ENCODE measurements around the gene COL20A1.
"Not testable (repeated sequence)": the region's sequence is repeated elsewhere in the genome, so short reads cannot be mapped to it uniquely, and the experiment has no call there.

The COL20A1 gene

GRCh38 chr20:63292904-63293303 is at the start of gene COL20A1:
Gene COL20A1 (plus strand): TSS chr20:63293186. CDS start chr20:63295108, 1,922 bp downstream.
- H3K27ac ChIP-seq (ENCODE audit: low read depth, low read length), result no peak within 1 kb of the TSS
- no peaks in the 10 kb centered on the region for H3K9me3 ChIP-seq (ENCODE audit: control insufficient read depth, insufficient read depth, low read length)
- H3K4me1 ChIP-seq (ENCODE audit: control insufficient read depth, insufficient read depth, low read length), result peaks cover 10% of the 10 kb centered on the region; the same call in 1 of the 2 replicates
- peaks cover 15% of the 10 kb centered on the region for H3K36me3 ChIP-seq (ENCODE audit: control insufficient read depth, insufficient read depth, low read length)
- H3K27me3 ChIP-seq (ENCODE audit: control insufficient read depth, insufficient read depth, low read length), result 0 out of 2 replicates have a peak, but pooled peaks cover 3% of the 10 kb centered on the region
- H3K9ac ChIP-seq (ENCODE audit: low read depth, low read length), result no peak within 1 kb of the TSS
- H3K4me3 ChIP-seq (ENCODE audit: low read depth, low read length), result no peak within 1 kb of the TSS

- Histone ChIP-seq H3K9ac (ENCODE audit: low read depth, low read length) (no peak overlapping the region), H3K27me3 (ENCODE audit: control insufficient read depth, insufficient read depth, low read length) (no peaks in the 10 kb centered on the region), H3K4me3 (ENCODE audit: low read depth, low read length) (no peak overlapping the region), H3K4me1 (ENCODE audit: control insufficient read depth, insufficient read depth, low read length) (peaks cover 11% of the 10 kb centered on the region; the same call in 1 of the 2 replicates), H3K27ac (ENCODE audit: low read depth, low read length) (no peak overlapping the region), H3K9me3 (ENCODE audit: control insufficient read depth, insufficient read depth, low read length) (no peaks in the 10 kb centered on the region), H3K36me3 (ENCODE audit: control insufficient read depth, insufficient read depth, low read length) (no peaks in the 10 kb centered on the region)
Observed at GRCh38 chr20:63243604-63244247, 49.3 kb upstream of the COL20A1 start.

GRCh38 chr20:63244468-63244867 is 48.5 kb upstream of the COL20A1 start:
- Histone ChIP-seq H3K9me3 (ENCODE audit: control insufficient read depth, insufficient read depth, low read length) (no peaks in the 10 kb centered on the region), H3K9ac (ENCODE audit: low read depth, low read length) (no peak overlapping the region), H3K4me3 (ENCODE audit: low read depth, low read length) (no peak overlapping the region), H3K36me3 (ENCODE audit: control insufficient read depth, insufficient read depth, low read length) (no peaks in the 10 kb centered on the region), H3K27ac (ENCODE audit: low read depth, low read length) (no peak overlapping the region), H3K4me1 (ENCODE audit: control insufficient read depth, insufficient read depth, low read length) (peaks cover 11% of the 10 kb centered on the region; the same call in 1 of the 2 replicates), H3K27me3 (ENCODE audit: control insufficient read depth, insufficient read depth, low read length) (no peaks in the 10 kb centered on the region)

GRCh38 chr20:63246490-63247288 is 46.3 kb upstream of the COL20A1 start:
- Histone ChIP-seq H3K9ac (ENCODE audit: low read depth, low read length) (no peak overlapping the region), H3K27me3 (ENCODE audit: control insufficient read depth, insufficient read depth, low read length) (0 out of 2 replicates have a peak, but pooled peaks cover under 1% of the 10 kb centered on the region), H3K9me3 (ENCODE audit: control insufficient read depth, insufficient read depth, low read length) (no peaks in the 10 kb centered on the region), H3K4me3 (ENCODE audit: low read depth, low read length) (no peak overlapping the region), H3K36me3 (ENCODE audit: control insufficient read depth, insufficient read depth, low read length) (no peaks in the 10 kb centered on the region), H3K27ac (ENCODE audit: low read depth, low read length) (no peak overlapping the region), H3K4me1 (ENCODE audit: control insufficient read depth, insufficient read depth, low read length) (peaks cover 11% of the 10 kb centered on the region; the same call in 1 of the 2 replicates)

GRCh38 chr20:63247671-63248228 is 45.2 kb upstream of the COL20A1 start:
- Histone ChIP-seq H3K4me3 (ENCODE audit: low read depth, low read length) (no peak overlapping the region), H3K27me3 (ENCODE audit: control insufficient read depth, insufficient read depth, low read length) (peaks cover 11% of the 10 kb centered on the region)

GRCh38 chr20:63248835-63249591 is 44.0 kb upstream of the COL20A1 start:
- no peak overlapping the region for H3K9ac ChIP-seq (ENCODE audit: low read depth, low read length)
- H3K4me3 ChIP-seq (ENCODE audit: low read depth, low read length), result no peak overlapping the region
- H3K9me3 ChIP-seq (ENCODE audit: control insufficient read depth, insufficient read depth, low read length), result no peaks in the 10 kb centered on the region
- no peaks in the 10 kb centered on the region for H3K36me3 ChIP-seq (ENCODE audit: control insufficient read depth, insufficient read depth, low read length)
- H3K27ac ChIP-seq (ENCODE audit: low read depth, low read length), result no peak overlapping the region
- H3K27me3 ChIP-seq (ENCODE audit: control insufficient read depth, insufficient read depth, low read length), result peaks cover 19% of the 10 kb centered on the region
- peaks cover 16% of the 10 kb centered on the region for H3K4me1 ChIP-seq (ENCODE audit: control insufficient read depth, insufficient read depth, low read length)

More at GRCh38 chr20:63247671-63248228, 45.2 kb upstream of the COL20A1 start:
- H3K9ac ChIP-seq (ENCODE audit: low read depth, low read length), result no peak overlapping the region
- peaks cover 11% of the 10 kb centered on the region; the same call in 1 of the 2 replicates for H3K4me1 ChIP-seq (ENCODE audit: control insufficient read depth, insufficient read depth, low read length)
- H3K36me3 ChIP-seq (ENCODE audit: control insufficient read depth, insufficient read depth, low read length), result no peaks in the 10 kb centered on the region
- H3K27ac ChIP-seq (ENCODE audit: low read depth, low read length), result no peak overlapping the region
- H3K9me3 ChIP-seq (ENCODE audit: control insufficient read depth, insufficient read depth, low read length), result no peaks in the 10 kb centered on the region

- peaks cover 19% of the 10 kb centered on the region for H3K27me3 ChIP-seq (ENCODE audit: control insufficient read depth, insufficient read depth, low read length)
Observed at GRCh38 chr20:63249891-63250290, 43.1 kb upstream of the COL20A1 start.

GRCh38 chr20:63251350-63251749 is 41.6 kb upstream of the COL20A1 start:
- H3K9me3 ChIP-seq (ENCODE audit: control insufficient read depth, insufficient read depth, low read length); H3K4me3 ChIP-seq (ENCODE audit: low read depth, low read length); H3K9ac ChIP-seq (ENCODE audit: low read depth, low read length); H3K27ac ChIP-seq (ENCODE audit: low read depth, low read length); H3K36me3 ChIP-seq (ENCODE audit: control insufficient read depth, insufficient read depth, low read length): not testable (repeated sequence)
- Histone ChIP-seq H3K4me1 (ENCODE audit: control insufficient read depth, insufficient read depth, low read length) (peaks cover 23% of the 10 kb centered on the region), H3K27me3 (ENCODE audit: control insufficient read depth, insufficient read depth, low read length) (peaks cover 31% of the 10 kb centered on the region)

More at GRCh38 chr20:63249891-63250290, 43.1 kb upstream of the COL20A1 start:
- no peak overlapping the region for H3K9ac ChIP-seq (ENCODE audit: low read depth, low read length)
- H3K36me3 ChIP-seq (ENCODE audit: control insufficient read depth, insufficient read depth, low read length), result no peaks in the 10 kb centered on the region
- H3K4me3 ChIP-seq (ENCODE audit: low read depth, low read length), result no peak overlapping the region
- H3K4me1 ChIP-seq (ENCODE audit: control insufficient read depth, insufficient read depth, low read length), result peaks cover 16% of the 10 kb centered on the region
- no peak overlapping the region for H3K27ac ChIP-seq (ENCODE audit: low read depth, low read length)
- no peaks in the 10 kb centered on the region for H3K9me3 ChIP-seq (ENCODE audit: control insufficient read depth, insufficient read depth, low read length)

- Histone ChIP-seq H3K4me1 (ENCODE audit: control insufficient read depth, insufficient read depth, low read length) (peaks cover 15% of the 10 kb centered on the region), H3K9me3 (ENCODE audit: control insufficient read depth, insufficient read depth, low read length) (no peaks in the 10 kb centered on the region), H3K27ac (ENCODE audit: low read depth, low read length) (no peak overlapping the region), H3K4me3 (ENCODE audit: low read depth, low read length) (no peak overlapping the region), H3K36me3 (ENCODE audit: control insufficient read depth, insufficient read depth, low read length) (no peaks in the 10 kb centered on the region), H3K27me3 (ENCODE audit: control insufficient read depth, insufficient read depth, low read length) (peaks cover 32% of the 10 kb centered on the region), H3K9ac (ENCODE audit: low read depth, low read length) (no peak overlapping the region)
Observed at GRCh38 chr20:63252284-63252711, 40.7 kb upstream of the COL20A1 start.

- H3K27me3 ChIP-seq (ENCODE audit: control insufficient read depth, insufficient read depth, low read length), result peaks cover 34% of the 10 kb centered on the region
- H3K9ac ChIP-seq (ENCODE audit: low read depth, low read length), result no peak overlapping the region
- no peaks in the 10 kb centered on the region for H3K36me3 ChIP-seq (ENCODE audit: control insufficient read depth, insufficient read depth, low read length)
- peaks cover 15% of the 10 kb centered on the region for H3K4me1 ChIP-seq (ENCODE audit: control insufficient read depth, insufficient read depth, low read length)
- peak overlapping the region; percentile 57 for H3K4me3 ChIP-seq (ENCODE audit: low read depth, low read length)
- no peaks in the 10 kb centered on the region for H3K9me3 ChIP-seq (ENCODE audit: control insufficient read depth, insufficient read depth, low read length)
- H3K27ac ChIP-seq (ENCODE audit: low read depth, low read length), result no peak overlapping the region
Observed at GRCh38 chr20:63253065-63253437, 39.9 kb upstream of the COL20A1 start.

Data from HUES48 (cell line).